HepG2 (cell line): ENCODE results near the gene ADARB2. TPM values are rescaled to one million over a fixed set of nuclear protein-coding genes. Genes with fewer than 3 reads are reported as not detected.

Source experiments
- ATAC-seq: fragments of 200-7000 bp; cut with Tn5 transposase; 3 replicates; pipeline ENCODE4 v1.9.1; 2020; ENCODE audit warnings: mild to moderate bottlenecking, moderate library complexity
- BruUV-seq: library from RNA; stranded (reverse); fragments of 400-500 nt; replicated peaks from 2 replicates; lab custom pipeline; 2021; lab: Mats Ljungman, UMichigan
- CTCF ChIA-PET: fragments of 300-600 bp; formaldehyde crosslinking; extraction: SDS; loops from one replicate; lab custom pipeline; 2021; ENCODE audit warnings: low total read pairs, inconsistent platforms, low intra/inter-chr PET ratio; lab: Yijun Ruan, JAX
- POLR2A ChIA-PET: fragments of 350-600 bp; sonication (Branson Sonifier 250); formaldehyde crosslinking; loops from one replicate; lab custom pipeline; 2020; ENCODE audit warnings: antibody characterized with exemption, inconsistent platforms; lab: Yijun Ruan, JAX
- DNase-seq: peaks from one replicate; pipeline ENCODE4 v3.0.0-alpha.2; 2015; ENCODE audit warnings: low spot score
- FAIRE-seq: peaks from 3 replicates; lab custom pipeline; 2011; peaks lifted over from hg19 to GRCh38; lab: Jason Lieb, UNC
- H2AFZ ChIP-seq: one replicate; pipeline ENCODE4 v1.6.1; 2011; ENCODE audit warnings: low read length, inconsistent platforms
- H3K27ac ChIP-seq: fragments of 300-600 bp; 3 replicates; pipeline ENCODE4 v1.8.0; 2011; ENCODE audit warnings: mixed run types, mild to moderate bottlenecking, mixed read lengths, low read length, inconsistent platforms; ENCODE audit not compliant: insufficient read depth; ENCODE audit errors: extremely low read length
- H3K27me3 ChIP-seq, 2 experiments: fragments of 200-600 bp in 1 of 2; 2 replicates in 1 of 2; 3 replicates in 1 of 2; pipeline versions ENCODE4 v1.6.0 to v1.8.0; 2011; ENCODE audit warnings: low read length in 2 of 2, mild to moderate bottlenecking in 2 of 2, moderate library complexity in 2 of 2, inconsistent platforms in 1 of 2; ENCODE audit not compliant: insufficient read depth in 2 of 2, control insufficient read depth in 1 of 2
- H3K36me3 ChIP-seq, 2 experiments: fragments of 200-600 bp in 1 of 2; replicated peaks in 1 of 2; 2 replicates in 1 of 2; 3 replicates in 1 of 2; pipeline versions ENCODE4 v1.5.1 to v1.8.0; 2011; ENCODE audit warnings: low read length in 2 of 2, inconsistent platforms in 1 of 2; ENCODE audit not compliant: insufficient read depth in 2 of 2, control insufficient read depth in 1 of 2
- H3K4me1 ChIP-seq: 2 replicates; pipeline ENCODE4 v1.5.1; 2012; ENCODE audit warnings: low read length, inconsistent platforms; ENCODE audit not compliant: insufficient read depth
- H3K4me2 ChIP-seq: 2 replicates; pipeline ENCODE4 v1.6.0; 2011; ENCODE audit warnings: low read depth, low read length, inconsistent platforms
- H3K4me3 ChIP-seq, 3 experiments: fragments of 200-600 bp in 1 of 3; sonication (generic), shearing (Covaris generic) in 1 of 3; replicated peaks in 1 of 3; 2 replicates each; pipeline ENCODE4 v1.5.1; 2011 to 2016; ENCODE audit warnings: low read length in 3 of 3, inconsistent platforms in 2 of 3, low read depth in 2 of 3, mild to moderate bottlenecking in 2 of 3, control low read depth in 1 of 3, mixed read lengths in 1 of 3; ENCODE audit not compliant: insufficient read depth in 1 of 3
- H3K79me2 ChIP-seq: one replicate; pipeline ENCODE4 v1.6.1; 2011; ENCODE audit warnings: low read length, inconsistent platforms; ENCODE audit not compliant: insufficient read depth
- H3K9ac ChIP-seq: 2 replicates; pipeline ENCODE4 v1.6.0; 2011; ENCODE audit warnings: mild to moderate bottlenecking, low read depth, low read length, inconsistent platforms; ENCODE audit not compliant: insufficient read depth
- H3K9me3 ChIP-seq: 2 replicates; pipeline ENCODE4 v1.5.1; 2012; ENCODE audit warnings: mild to moderate bottlenecking, low read length
- H4K20me1 ChIP-seq: 2 replicates; pipeline ENCODE4 v1.6.0; 2011; ENCODE audit warnings: inconsistent platforms, mild to moderate bottlenecking, low read length, moderate library complexity; ENCODE audit not compliant: insufficient read depth
- BATF2 ChIP-seq: sonication (generic); formaldehyde crosslinking; IDR thresholded peaks from 2 replicates; pipeline ENCODE4 v1.8.0; 2022; ENCODE audit warnings: mild to moderate bottlenecking, missing genetic modification reagents, moderate library complexity
- EHMT2 ChIP-seq: fragments of 200-600 bp; sonication (generic); IDR thresholded peaks from 2 replicates; pipeline ENCODE4 v1.7.0; 2017; ENCODE audit warnings: antibody characterized with exemption, low read depth, low read length, borderline replicate concordance
- JARID2 ChIP-seq: sonication (generic); formaldehyde crosslinking; IDR thresholded peaks from 2 replicates; pipeline ENCODE4 v1.8.1; 2023; ENCODE audit warnings: missing genetic modification reagents, inconsistent platforms; ENCODE audit not compliant: insufficient replicate concordance
- KLF9 ChIP-seq: IDR thresholded peaks from 2 replicates; pipeline ENCODE4 v1.6.1; 2016; ENCODE audit warnings: low read depth
- PRDM4 ChIP-seq: sonication (generic); formaldehyde crosslinking; IDR thresholded peaks from 2 replicates; pipeline ENCODE4 v1.9.0; 2021; ENCODE audit warnings: missing genetic modification reagents, borderline replicate concordance
- SYNCRIP ChIP-seq: fragments of 200-400 bp; formaldehyde crosslinking; IDR thresholded peaks from 2 replicates; pipeline ENCODE4 v1.6.1; 2018; ENCODE audit warnings: mild to moderate bottlenecking, low read depth, low read length; ENCODE audit not compliant: insufficient read depth
- ZNF160 ChIP-seq: sonication (generic); formaldehyde crosslinking; IDR thresholded peaks from 2 replicates; pipeline ENCODE4 v1.8.0; 2022; ENCODE audit warnings: mild to moderate bottlenecking, inconsistent platforms, missing genetic modification reagents
- ZNF232 ChIP-seq: sonication (generic); formaldehyde crosslinking; IDR thresholded peaks from 2 replicates; pipeline ENCODE4 v1.4.0; 2020; ENCODE audit warnings: missing genetic modification reagents, borderline replicate concordance
- ZNF607 ChIP-seq: sonication (generic); formaldehyde crosslinking; IDR thresholded peaks from 2 replicates; pipeline ENCODE4 v1.5.1; 2020; ENCODE audit warnings: missing genetic modification reagents, mild to moderate bottlenecking, borderline replicate concordance
- WGBS: methylation state at CpG from one replicate; pipeline ENCODE4 v1.1.6; 2017; ENCODE audit warnings: low lambda C conversion rate; 5-methylcytosine and 5-hydroxymethylcytosine counted together
- in situ Hi-C: cut with HindIII; loops from 2 replicates; pipeline ENCODE4 v1.10.0; 2017; ENCODE audit warnings: low pct_unique_long_range_greater_than_20kb; ENCODE audit not compliant: extremely low pct_ligation_motif_present
- intact Hi-C: fragments of 100-400 bp; cut with micrococcal nuclease; formaldehyde crosslinking; loops from one replicate; pipeline ENCODE4 v1.10.0; 2022; ENCODE audit not compliant: unreplicated experiment
- polyA plus RNA-seq, 8 experiments: library from polyadenylated mRNA; depleted of rRNA in 3 of 8; stranded (reverse) in 7 of 8; unstranded in 1 of 8; fragments of >200 nt; fragmentation: Illumina TruSeq in 4 of 8; extraction: Trizol in 4 of 8; gene quantifications; 2 replicates each; pipeline versions ENCODE4 v1.2.1 to v1.2.3, GENCODE V29; 2011 to 2016; ENCODE audit warnings: low read depth in 4 of 8, missing spikeins in 1 of 8, mixed read lengths in 1 of 8; ENCODE audit not compliant: insufficient read depth in 1 of 8
- total RNA-seq, 5 experiments: library from RNA; depleted of rRNA; stranded (reverse); fragments of >200 nt; fragmentation: Illumina TruSeq; extraction: Trizol; gene quantifications; 2 replicates each; pipeline ENCODE4 v1.2.3, GENCODE V29; 2016; ENCODE audit warnings: low read depth in 1 of 5

Gene ADARB2
- total and polyA plus RNA-seq, 2 of the 13 experiments (the other 11 are each of a cell fraction or from before 2014, with no cell fraction given) = not detected

DNA sequence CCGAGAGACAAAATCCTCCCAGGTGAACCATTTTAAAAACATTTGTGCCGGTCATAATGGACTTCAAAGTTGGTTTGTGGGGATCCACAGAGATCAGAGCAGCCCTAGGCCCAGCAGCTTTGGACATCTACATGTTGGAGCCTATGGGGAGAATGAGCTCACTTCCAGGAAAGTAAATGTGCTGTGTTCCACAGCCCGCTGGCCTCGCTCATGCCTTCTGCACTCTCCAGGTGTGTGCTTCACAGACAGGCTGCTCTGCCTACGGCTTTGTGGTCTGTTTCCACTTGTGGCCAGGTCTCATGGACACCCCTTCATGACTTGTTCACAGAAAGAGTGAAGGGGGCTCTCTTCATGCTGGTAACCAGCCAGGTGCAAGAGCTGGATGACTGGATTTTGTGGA lies 141.6 kb downstream of the ADARB2 start:
- ChIA-PET POLR2A (no interaction called here), CTCF (no interaction called here)
- no peak overlapping the region for H3K4me2 ChIP-seq
- H3K27ac ChIP-seq = no peak overlapping the region
- no peaks in the 10 kb centered on the region for H3K36me3 ChIP-seq
- 17% methylated on average over 2 of the region's 5 CpGs for WGBS
- no peaks in the 10 kb centered on the region for H3K4me1 ChIP-seq
- intact Hi-C loops (no loop called here), in situ Hi-C loops (no loop called here)
- H2AFZ ChIP-seq = no peak overlapping the region
- no peaks in the 10 kb centered on the region for H3K9me3 ChIP-seq
- no peaks in the 10 kb centered on the region for H3K79me2 ChIP-seq
- BruUV-seq = no TSS peak
- no peak overlapping the region for H3K4me3 ChIP-seq
- DNase-seq (no peak), FAIRE-seq (no peak), ATAC-seq (no peak)
- H3K27me3 ChIP-seq = peaks cover 4 to 21% of the 10 kb centered on the region in 2 experiments; a peak in 4 of 5 replicates
- TF ChIP-seq PRDM4 (CRISPR knock-in tag) (no peak), EHMT2 (no peak), SYNCRIP (no peak), ZNF160 (no peak), KLF9 (CRISPR knock-in tag) (no peak), ZNF607 (CRISPR knock-in tag) (no peak), ZNF232 (CRISPR knock-in tag) (no peak), JARID2 (no peak), BATF2 (CRISPR knock-in tag) (no peak)
- H3K9ac ChIP-seq = no peak overlapping the region
- no peaks in the 10 kb centered on the region for H4K20me1 ChIP-seq
